Measurements from ENCODE around the gene SORT1.

- no peak for TF ChIP-seq POLR2A (IDR thresholded peaks at IDR 0.05; ENCODE audit: control extremely low read depth in 1 of 2, low read depth in 2 of 2, low read length in 2 of 2)
- no peak for TF ChIP-seq BRCA1 (IDR thresholded peaks at IDR 0.05; ENCODE audit: low read depth, low read length)
- no peak for TF ChIP-seq ATF3 (IDR thresholded peaks at IDR 0.05; ENCODE audit: insufficient read depth, low read depth, low read length)
- no peak for TF ChIP-seq SUZ12 (IDR thresholded peaks at IDR 0.05; ENCODE audit: low read length)
Observed at GRCh38 chr1:109402025-109402424, 4.3 kb upstream of the SORT1 start.
